Stomach smooth muscle (tissue), 2 donors: Measurements from ENCODE around the gene C1orf74.
A peak's percentile ranks its signal among the peaks of the same experiment; 100 is the strongest.

ENCODE experiments used
- H3K27ac ChIP-seq: one replicate; pipeline ENCODE4 v1.7.0; 2013; ENCODE audit warnings: mild to moderate bottlenecking, low read length, inconsistent platforms
- H3K27me3 ChIP-seq, 2 donors: one replicate each; pipeline ENCODE4 v1.7.0; 2013; ENCODE audit warnings: low read length in 2 of 2; ENCODE audit not compliant: insufficient read depth in 2 of 2, control insufficient read depth in 1 of 2
- H3K36me3 ChIP-seq, 2 donors: one replicate each; pipeline ENCODE4 v1.7.0; 2013; ENCODE audit warnings: low read length in 2 of 2; ENCODE audit not compliant: control insufficient read depth in 2 of 2, insufficient read depth in 2 of 2
- H3K4me1 ChIP-seq: one replicate; pipeline ENCODE4 v1.7.0; 2013; ENCODE audit warnings: low read length; ENCODE audit not compliant: control insufficient read depth, insufficient read depth
- H3K4me3 ChIP-seq, 2 donors: one replicate each; pipeline ENCODE4 v1.7.0; 2013; ENCODE audit warnings: low read length in 2 of 2
- H3K9ac ChIP-seq, 2 donors: one replicate each; pipeline ENCODE4 v1.7.0; 2013; ENCODE audit warnings: low read length in 2 of 2, mild to moderate bottlenecking in 1 of 2
- H3K9me3 ChIP-seq, 2 donors: one replicate each; pipeline ENCODE4 v1.7.0; 2013; ENCODE audit warnings: low read length in 2 of 2; ENCODE audit not compliant: control insufficient read depth in 2 of 2
- donor health status: healthy.
- donor health status: Pancreatic carcinoma.

The C1orf74 gene

DNA sequence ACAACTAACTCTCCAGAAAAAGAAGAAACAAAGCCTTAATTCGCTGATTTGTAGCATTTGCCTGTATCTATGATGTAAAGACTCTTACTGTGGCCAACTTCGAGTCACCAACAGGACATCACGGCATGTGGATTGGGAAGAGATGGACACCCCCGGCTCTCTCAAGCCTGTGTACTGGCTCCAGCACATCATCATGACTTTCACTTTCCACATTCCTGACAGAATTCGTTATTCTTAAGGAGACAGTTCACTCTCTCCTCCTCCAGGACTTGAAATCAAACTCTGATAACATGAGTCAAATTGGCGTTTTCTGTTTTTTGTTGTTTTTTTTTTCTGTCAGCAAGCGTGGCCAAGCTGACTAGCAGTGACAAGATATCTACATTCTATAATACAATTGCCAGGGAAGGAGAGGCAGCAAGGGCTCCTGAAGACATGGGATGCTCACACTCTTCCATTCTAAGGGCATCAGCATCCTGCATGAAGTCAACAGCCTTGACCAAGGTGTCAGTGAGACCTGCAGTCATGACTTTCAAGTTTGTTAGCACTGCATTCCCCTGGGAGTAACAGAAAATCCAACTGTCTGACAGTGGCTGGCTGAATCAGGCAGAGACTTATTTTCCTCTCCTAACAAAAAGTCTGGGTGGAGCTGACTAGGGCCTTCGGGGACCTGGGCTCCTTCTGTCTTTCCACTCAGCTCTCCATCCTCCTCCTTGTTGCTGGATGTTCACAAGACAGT is 41.8 kb downstream of the C1orf74 start:
- Histone ChIP-seq H3K27me3 (no peaks in the 10 kb centered on the region), H3K4me3 (peak overlapping the region in 1 of 2 donors; percentile 55), H3K9me3 (no peaks in the 10 kb centered on the region), H3K9ac (peak overlapping the region in 1 of 2 donors; percentile 21), H3K36me3 (no peaks in the 10 kb centered on the region), H3K27ac (peak overlapping the region; percentile 11), H3K4me1 (peaks cover 14% of the 10 kb centered on the region)

GRCh38 chr1:209741889-209742288 is 42.5 kb downstream of the C1orf74 start:
- Histone ChIP-seq H3K9me3 (no peaks in the 10 kb centered on the region), H3K36me3 (no peaks in the 10 kb centered on the region), H3K27me3 (no peaks in the 10 kb centered on the region), H3K4me1 (peaks cover 11% of the 10 kb centered on the region), H3K9ac (peak overlapping the region in 1 of 2 donors; percentile 21), H3K4me3 (peak overlapping the region in 1 of 2 donors; percentile 55), H3K27ac (peak overlapping the region; percentile 11)

GRCh38 chr1:209741193-209741592 is 43.2 kb downstream of the C1orf74 start:
- H3K4me3 ChIP-seq, result no peak overlapping the region
- no peaks in the 10 kb centered on the region for H3K36me3 ChIP-seq
- no peak overlapping the region for H3K27ac ChIP-seq
- H3K27me3 ChIP-seq, result no peaks in the 10 kb centered on the region
- peaks cover 11% of the 10 kb centered on the region for H3K4me1 ChIP-seq
- no peak overlapping the region for H3K9ac ChIP-seq
- H3K9me3 ChIP-seq, result no peaks in the 10 kb centered on the region

DNA sequence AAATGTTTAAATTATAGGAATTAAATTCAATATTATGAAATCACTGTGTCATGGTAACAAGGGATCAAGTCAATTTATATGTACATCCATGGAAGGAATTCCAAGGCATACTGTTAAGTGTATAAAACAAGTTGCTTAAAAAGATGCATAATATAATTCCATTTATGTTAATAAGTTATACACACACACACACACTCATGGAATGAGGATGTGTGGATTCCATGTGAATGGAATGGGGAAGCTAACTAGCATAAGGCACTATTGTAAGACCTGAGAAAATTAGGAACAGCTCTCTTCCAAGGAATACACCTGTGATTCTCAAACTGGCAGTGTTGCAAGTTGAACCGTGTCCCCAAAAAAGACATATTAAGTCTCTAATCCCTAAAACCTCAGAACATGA is 46.1 kb downstream of the C1orf74 start:
- peaks cover 15% of the 10 kb centered on the region for H3K4me1 ChIP-seq
- H3K4me3 ChIP-seq, result no peak overlapping the region
- H3K27ac ChIP-seq, result no peak overlapping the region
- H3K36me3 ChIP-seq, result no peaks in the 10 kb centered on the region
- no peaks in the 10 kb centered on the region for H3K9me3 ChIP-seq
- H3K27me3 ChIP-seq, result no peaks in the 10 kb centered on the region
- H3K9ac ChIP-seq, result no peak overlapping the region

- Histone ChIP-seq H3K9me3 (no peaks in the 10 kb centered on the region), H3K4me1 (peaks cover 11% of the 10 kb centered on the region), H3K36me3 (no peaks in the 10 kb centered on the region), H3K27ac (no peak overlapping the region), H3K9ac (no peak overlapping the region), H3K4me3 (no peak overlapping the region), H3K27me3 (no peaks in the 10 kb centered on the region)
These were observed 47.2 kb downstream of the C1orf74 start for GRCh38 chr1:209737118-209737505.

DNA sequence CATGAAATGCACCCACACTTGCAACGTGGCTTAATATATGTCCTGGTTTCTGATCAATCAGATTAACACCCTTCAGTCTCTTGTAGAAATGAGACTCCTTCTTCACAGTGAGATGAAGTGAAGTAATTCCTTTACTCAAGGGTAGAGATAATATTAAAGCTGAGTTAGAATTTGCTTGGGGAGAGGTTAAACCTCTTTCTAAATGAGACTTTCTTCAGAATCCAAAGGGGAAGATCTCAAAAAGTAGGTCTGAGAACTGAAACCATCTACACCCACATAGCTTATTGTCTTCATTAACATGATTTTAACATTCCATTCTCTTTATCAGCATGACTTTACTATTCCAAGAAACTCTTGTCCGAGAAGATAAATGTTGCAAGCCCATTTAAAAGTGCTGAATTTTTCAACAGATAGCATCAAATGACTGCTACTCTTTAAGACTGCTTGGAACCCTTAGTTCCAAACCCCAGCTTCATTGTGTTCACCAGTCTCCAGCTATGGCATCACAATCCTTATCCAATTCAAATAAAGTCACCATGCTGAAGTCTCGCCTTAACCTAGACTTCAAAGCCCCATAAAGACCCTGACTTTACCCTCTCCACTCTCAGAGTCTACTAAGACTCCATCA is 47.8 kb downstream of the C1orf74 start:
- no peaks in the 10 kb centered on the region for H3K36me3 ChIP-seq
- H3K27ac ChIP-seq, result no peak overlapping the region
- no peak overlapping the region for H3K4me3 ChIP-seq

GRCh38 chr1:209733409-209734192 is 50.8 kb downstream of the C1orf74 start:
- no peaks in the 10 kb centered on the region for H3K9me3 ChIP-seq
- H3K27ac ChIP-seq, result no peak overlapping the region
- H3K4me3 ChIP-seq, result no peak overlapping the region
- no peaks in the 10 kb centered on the region for H3K36me3 ChIP-seq
- H3K4me1 ChIP-seq, result peaks cover 7% of the 10 kb centered on the region
- H3K9ac ChIP-seq, result no peak overlapping the region
- no peaks in the 10 kb centered on the region for H3K27me3 ChIP-seq

More for the DNA sequence above, 47.8 kb downstream of the C1orf74 start:
- Histone ChIP-seq H3K9ac (no peak overlapping the region), H3K4me1 (peaks cover 7% of the 10 kb centered on the region), H3K9me3 (no peaks in the 10 kb centered on the region), H3K27me3 (no peaks in the 10 kb centered on the region)

DNA sequence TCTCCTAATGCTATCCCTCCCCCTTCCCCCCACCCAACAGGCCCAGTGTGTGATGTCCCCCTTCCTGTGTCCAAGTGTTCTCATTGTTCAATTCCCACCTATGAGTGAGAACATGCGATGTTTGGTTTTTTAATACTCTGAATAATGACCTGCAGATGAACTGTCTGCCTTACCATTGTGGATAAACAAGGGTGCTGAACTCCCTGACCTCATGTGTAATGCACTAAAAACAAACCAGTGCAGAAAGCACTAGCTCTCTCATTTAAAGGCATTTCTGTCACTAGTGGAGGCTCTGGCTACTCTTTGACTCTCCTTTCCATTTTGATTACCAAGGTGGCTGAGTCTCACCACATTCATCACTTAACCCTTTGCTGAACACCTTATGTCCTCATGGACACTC is 51.6 kb downstream of the C1orf74 start:
- Histone ChIP-seq H3K4me1 (peaks cover 7% of the 10 kb centered on the region), H3K9ac (no peak overlapping the region), H3K27ac (no peak overlapping the region), H3K4me3 (no peak overlapping the region), H3K27me3 (no peaks in the 10 kb centered on the region), H3K36me3 (no peaks in the 10 kb centered on the region), H3K9me3 (no peaks in the 10 kb centered on the region)

GRCh38 chr1:209729436-209729835 is 54.9 kb downstream of the C1orf74 start:
- no peaks in the 10 kb centered on the region for H3K27me3 ChIP-seq
- no peaks in the 10 kb centered on the region for H3K9me3 ChIP-seq
- H3K9ac ChIP-seq, result no peak overlapping the region
- H3K4me1 ChIP-seq, result peaks cover 7% of the 10 kb centered on the region
- H3K27ac ChIP-seq, result no peak overlapping the region
- no peak overlapping the region for H3K4me3 ChIP-seq
- no peaks in the 10 kb centered on the region for H3K36me3 ChIP-seq
